K562 (cell line): Measurements from ENCODE around the gene NLGN4Y.

Experiments
- BRCA1 ChIP-seq, 2 experiments: fragments of 450-650 bp in 1 of 2; sonication (generic) in 1 of 2; formaldehyde crosslinking in 1 of 2; IDR thresholded peaks; 2 replicates each; pipeline versions ENCODE4 v1.5.0 to v1.6.1; 2017 to 2020; ENCODE audit warnings: mild to moderate bottlenecking in 1 of 2, missing genetic modification reagents in 1 of 2
- CEBPG ChIP-seq, 3 experiments: fragments of 200-800 bp in 1 of 3; sonication (Bioruptor generic) in 1 of 3; sonication (generic) in 1 of 3; formaldehyde crosslinking in 1 of 3; IDR thresholded peaks in 2 of 3; conservative IDR thresholded peaks in 1 of 3; 2 replicates each; pipeline versions ENCODE4 v1.6.1 to v1.8.0; 2016 to 2022; ENCODE audit warnings: missing compliant biosample characterization in 2 of 3, missing genetic modification characterization in 2 of 3, mild to moderate bottlenecking in 1 of 3, missing genetic modification reagents in 1 of 3
- CHD2 ChIP-seq: IDR thresholded peaks from 2 replicates; pipeline ENCODE4 v1.6.1; 2011; ENCODE audit warnings: low read depth, low read length
- EP300 ChIP-seq: IDR thresholded peaks from 2 replicates; pipeline ENCODE4 v1.6.1; 2012; ENCODE audit warnings: low read length, improper control_type of control experiment
- HNRNPK ChIP-seq: fragments of 200-400 bp; formaldehyde crosslinking; IDR thresholded peaks from one replicate; pipeline ENCODE4 v1.6.1; 2018; ENCODE audit warnings: mild to moderate bottlenecking, low read depth, low read length; ENCODE audit not compliant: poor library complexity, severe bottlenecking
- RAD21 ChIP-seq, 2 experiments: fragments of 250-450 bp in 1 of 2; fragments of 450-650 bp in 1 of 2; sonication (Bioruptor Pico) in 1 of 2; formaldehyde crosslinking in 1 of 2; IDR thresholded peaks in 1 of 2; conservative IDR thresholded peaks in 1 of 2; 2 replicates each; pipeline versions ENCODE4 v1.4.0 to v1.8.0; 2020 to 2022; ENCODE audit warnings: mild to moderate bottlenecking in 2 of 2, moderate library complexity in 1 of 2
- SP1 ChIP-seq: sonication (generic); formaldehyde crosslinking; IDR thresholded peaks from 2 replicates; pipeline ENCODE4 v1.8.1; 2022; ENCODE audit warnings: mild to moderate bottlenecking, missing genetic modification reagents
- TCF7L2 ChIP-seq: fragments of 150-350 bp; IDR thresholded peaks from 2 replicates; pipeline ENCODE4 v1.6.1; 2016; ENCODE audit warnings: low read depth, mild to moderate bottlenecking, low read length, moderate library complexity
- YBX1 ChIP-seq: fragments of 450-650 bp; IDR thresholded peaks from 2 replicates; pipeline ENCODE4 v1.7.1; 2016; ENCODE audit warnings: mild to moderate bottlenecking
- ZNF121 ChIP-seq: sonication (generic); formaldehyde crosslinking; conservative IDR thresholded peaks from 2 replicates; pipeline ENCODE4 v1.8.0; 2022; ENCODE audit warnings: missing genetic modification reagents
- ZNF239 ChIP-seq: fragments of 250-450 bp; sonication (Bioruptor Pico); IDR thresholded peaks from 2 replicates; pipeline ENCODE4 v1.4.0; 2020; ENCODE audit warnings: mild to moderate bottlenecking
- TF ChIP-seq, protein P1 (sequence below), 3 experiments: IDR thresholded peaks in 2 of 3; conservative IDR thresholded peaks in 1 of 3; 2 replicates each; pipeline ENCODE4 v1.5.1; 2011 to 2012; ENCODE audit warnings: low read length in 3 of 3, mild to moderate bottlenecking in 3 of 3, control low read depth in 2 of 3, improper control_type of control experiment in 1 of 3, inconsistent platforms in 1 of 3, low read depth in 1 of 3, mixed read lengths in 1 of 3, moderate library complexity in 1 of 3; ENCODE audit not compliant: insufficient read depth in 2 of 3
- TF ChIP-seq, protein P2 (sequence below), 2 experiments: fragments of 450-650 bp; formaldehyde crosslinking in 1 of 2; IDR thresholded peaks; 2 replicates each; pipeline versions ENCODE4 v1.4.0 to v1.6.1; 2014 to 2020; ENCODE audit warnings: mild to moderate bottlenecking in 2 of 2, borderline replicate concordance in 1 of 2, low read depth in 1 of 2

DNA sequence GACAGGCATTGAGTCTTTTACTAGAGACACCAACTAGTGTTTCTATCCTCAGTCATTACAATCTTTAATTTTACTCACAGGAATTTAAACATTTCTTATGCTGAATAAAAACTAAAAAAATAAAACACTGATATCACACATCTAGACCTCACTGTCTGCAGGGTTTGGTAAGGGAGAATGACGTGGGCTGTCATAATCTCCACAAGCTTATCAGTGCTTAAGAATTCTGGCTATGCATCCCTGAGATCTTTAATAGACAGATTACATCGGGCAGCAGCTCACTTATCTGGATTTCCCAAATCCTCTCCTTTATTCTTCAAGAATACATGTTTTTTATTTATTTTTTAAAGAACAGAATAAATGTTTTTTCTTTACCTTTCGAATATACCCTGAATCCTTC, 313.1 kb downstream of the NLGN4Y start:
- TF ChIP-seq YBX1: no peak
- TF ChIP-seq CHD2: no peak
- TF ChIP-seq TCF7L2: no peak
- TF ChIP-seq CEBPG (CRISPR knock-in tag; IDR thresholded peaks at IDR 0.05): no peak
- no peak for TF ChIP-seq CEBPG (tag; conservative IDR thresholded peaks at IDR 0.05 in 1 of 2, IDR thresholded peaks at IDR 0.05 in 1 of 2)
- TF ChIP-seq, protein P1, sequence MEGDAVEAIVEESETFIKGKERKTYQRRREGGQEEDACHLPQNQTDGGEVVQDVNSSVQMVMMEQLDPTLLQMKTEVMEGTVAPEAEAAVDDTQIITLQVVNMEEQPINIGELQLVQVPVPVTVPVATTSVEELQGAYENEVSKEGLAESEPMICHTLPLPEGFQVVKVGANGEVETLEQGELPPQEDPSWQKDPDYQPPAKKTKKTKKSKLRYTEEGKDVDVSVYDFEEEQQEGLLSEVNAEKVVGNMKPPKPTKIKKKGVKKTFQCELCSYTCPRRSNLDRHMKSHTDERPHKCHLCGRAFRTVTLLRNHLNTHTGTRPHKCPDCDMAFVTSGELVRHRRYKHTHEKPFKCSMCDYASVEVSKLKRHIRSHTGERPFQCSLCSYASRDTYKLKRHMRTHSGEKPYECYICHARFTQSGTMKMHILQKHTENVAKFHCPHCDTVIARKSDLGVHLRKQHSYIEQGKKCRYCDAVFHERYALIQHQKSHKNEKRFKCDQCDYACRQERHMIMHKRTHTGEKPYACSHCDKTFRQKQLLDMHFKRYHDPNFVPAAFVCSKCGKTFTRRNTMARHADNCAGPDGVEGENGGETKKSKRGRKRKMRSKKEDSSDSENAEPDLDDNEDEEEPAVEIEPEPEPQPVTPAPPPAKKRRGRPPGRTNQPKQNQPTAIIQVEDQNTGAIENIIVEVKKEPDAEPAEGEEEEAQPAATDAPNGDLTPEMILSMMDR (IDR thresholded peaks at IDR 0.05 in 2 of 3, conservative IDR thresholded peaks at IDR 0.05 in 1 of 3; ENCODE audit: insufficient read depth in 2 of 3, low read depth in 1 of 3, low read length in 3 of 3): no peak
- no peak for TF ChIP-seq ZNF121 (CRISPR knock-in tag)
- no peak for TF ChIP-seq ZNF239 (CRISPR knock-in tag)
- TF ChIP-seq, protein P2, sequence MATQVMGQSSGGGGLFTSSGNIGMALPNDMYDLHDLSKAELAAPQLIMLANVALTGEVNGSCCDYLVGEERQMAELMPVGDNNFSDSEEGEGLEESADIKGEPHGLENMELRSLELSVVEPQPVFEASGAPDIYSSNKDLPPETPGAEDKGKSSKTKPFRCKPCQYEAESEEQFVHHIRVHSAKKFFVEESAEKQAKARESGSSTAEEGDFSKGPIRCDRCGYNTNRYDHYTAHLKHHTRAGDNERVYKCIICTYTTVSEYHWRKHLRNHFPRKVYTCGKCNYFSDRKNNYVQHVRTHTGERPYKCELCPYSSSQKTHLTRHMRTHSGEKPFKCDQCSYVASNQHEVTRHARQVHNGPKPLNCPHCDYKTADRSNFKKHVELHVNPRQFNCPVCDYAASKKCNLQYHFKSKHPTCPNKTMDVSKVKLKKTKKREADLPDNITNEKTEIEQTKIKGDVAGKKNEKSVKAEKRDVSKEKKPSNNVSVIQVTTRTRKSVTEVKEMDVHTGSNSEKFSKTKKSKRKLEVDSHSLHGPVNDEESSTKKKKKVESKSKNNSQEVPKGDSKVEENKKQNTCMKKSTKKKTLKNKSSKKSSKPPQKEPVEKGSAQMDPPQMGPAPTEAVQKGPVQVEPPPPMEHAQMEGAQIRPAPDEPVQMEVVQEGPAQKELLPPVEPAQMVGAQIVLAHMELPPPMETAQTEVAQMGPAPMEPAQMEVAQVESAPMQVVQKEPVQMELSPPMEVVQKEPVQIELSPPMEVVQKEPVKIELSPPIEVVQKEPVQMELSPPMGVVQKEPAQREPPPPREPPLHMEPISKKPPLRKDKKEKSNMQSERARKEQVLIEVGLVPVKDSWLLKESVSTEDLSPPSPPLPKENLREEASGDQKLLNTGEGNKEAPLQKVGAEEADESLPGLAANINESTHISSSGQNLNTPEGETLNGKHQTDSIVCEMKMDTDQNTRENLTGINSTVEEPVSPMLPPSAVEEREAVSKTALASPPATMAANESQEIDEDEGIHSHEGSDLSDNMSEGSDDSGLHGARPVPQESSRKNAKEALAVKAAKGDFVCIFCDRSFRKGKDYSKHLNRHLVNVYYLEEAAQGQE (IDR thresholded peaks at IDR 0.05; ENCODE audit: borderline replicate concordance): no peak
- TF ChIP-seq, protein P2 (CRISPR knock-in tag; IDR thresholded peaks at IDR 0.05; ENCODE audit: low read depth): no peak
- no peak for TF ChIP-seq SP1 (CRISPR knock-in tag)
- no peak for TF ChIP-seq HNRNPK
- no peak for TF ChIP-seq BRCA1 (IDR thresholded peaks at IDR 0.05)
- TF ChIP-seq BRCA1 (CRISPR knock-in tag; IDR thresholded peaks at IDR 0.05): no peak
- no peak for TF ChIP-seq EP300
- TF ChIP-seq RAD21 (CRISPR knock-in tag; conservative IDR thresholded peaks at IDR 0.05 in 1 of 2, IDR thresholded peaks at IDR 0.05 in 1 of 2): no peak
